ENCODE data around the gene ATF7.

DNA sequence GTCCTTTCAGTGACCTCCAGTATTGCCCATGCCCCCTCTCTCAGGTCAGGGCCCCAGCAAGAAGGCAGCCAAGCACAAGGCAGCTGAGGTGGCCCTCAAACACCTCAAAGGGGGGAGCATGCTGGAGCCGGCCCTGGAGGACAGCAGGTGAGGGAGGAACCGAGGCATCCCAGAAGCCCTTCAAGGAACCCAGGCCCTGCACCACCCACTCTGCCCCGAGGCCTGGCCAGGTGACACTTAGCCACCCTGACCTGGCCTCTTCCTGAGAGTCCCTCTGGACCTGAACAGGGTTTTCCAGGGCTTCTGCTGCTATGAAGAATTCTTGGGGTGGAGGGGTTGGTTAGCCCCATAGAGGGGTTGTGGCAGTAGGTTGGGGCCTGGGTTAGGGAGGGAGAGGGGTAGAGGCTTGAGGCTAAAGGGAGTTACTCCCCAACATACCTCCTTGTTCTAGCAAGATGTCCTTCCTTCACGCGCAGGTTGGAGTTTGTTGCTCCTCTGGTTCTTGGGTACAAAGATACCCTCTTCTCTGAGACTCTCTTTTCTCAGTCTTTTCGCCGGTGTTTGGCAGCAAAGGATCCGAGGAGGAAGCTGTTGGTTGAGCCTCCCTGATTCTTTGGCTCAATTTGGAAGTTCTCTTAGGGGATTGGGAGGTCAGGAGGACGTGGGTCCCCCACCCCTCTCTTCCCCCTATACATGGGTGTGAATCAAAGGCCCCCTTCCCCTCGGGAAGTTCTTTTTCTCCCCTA, 123.0 kb downstream of the ATF7 start:
- TF ChIP-seq, protein P1, sequence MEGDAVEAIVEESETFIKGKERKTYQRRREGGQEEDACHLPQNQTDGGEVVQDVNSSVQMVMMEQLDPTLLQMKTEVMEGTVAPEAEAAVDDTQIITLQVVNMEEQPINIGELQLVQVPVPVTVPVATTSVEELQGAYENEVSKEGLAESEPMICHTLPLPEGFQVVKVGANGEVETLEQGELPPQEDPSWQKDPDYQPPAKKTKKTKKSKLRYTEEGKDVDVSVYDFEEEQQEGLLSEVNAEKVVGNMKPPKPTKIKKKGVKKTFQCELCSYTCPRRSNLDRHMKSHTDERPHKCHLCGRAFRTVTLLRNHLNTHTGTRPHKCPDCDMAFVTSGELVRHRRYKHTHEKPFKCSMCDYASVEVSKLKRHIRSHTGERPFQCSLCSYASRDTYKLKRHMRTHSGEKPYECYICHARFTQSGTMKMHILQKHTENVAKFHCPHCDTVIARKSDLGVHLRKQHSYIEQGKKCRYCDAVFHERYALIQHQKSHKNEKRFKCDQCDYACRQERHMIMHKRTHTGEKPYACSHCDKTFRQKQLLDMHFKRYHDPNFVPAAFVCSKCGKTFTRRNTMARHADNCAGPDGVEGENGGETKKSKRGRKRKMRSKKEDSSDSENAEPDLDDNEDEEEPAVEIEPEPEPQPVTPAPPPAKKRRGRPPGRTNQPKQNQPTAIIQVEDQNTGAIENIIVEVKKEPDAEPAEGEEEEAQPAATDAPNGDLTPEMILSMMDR (IDR thresholded peaks at IDR 0.05), result no peak
- TF ChIP-seq, protein P2, sequence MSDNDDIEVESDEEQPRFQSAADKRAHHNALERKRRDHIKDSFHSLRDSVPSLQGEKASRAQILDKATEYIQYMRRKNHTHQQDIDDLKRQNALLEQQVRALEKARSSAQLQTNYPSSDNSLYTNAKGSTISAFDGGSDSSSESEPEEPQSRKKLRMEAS (IDR thresholded peaks at IDR 0.05), result no peak
